GM21717 (cell line): ENCODE results near the gene RORC.
"Not testable (repeated sequence)": the region's sequence is repeated elsewhere in the genome, so short reads cannot be mapped to it uniquely, and the experiment has no call there.

Experiments
- ATAC-seq: cut with Tn5 transposase; IDR thresholded peaks from one replicate; pipeline ENCODE4 v1.9.1; 2021; ENCODE audit warnings: mild to moderate bottlenecking, moderate library complexity; ENCODE audit not compliant: unreplicated experiment

The RORC gene

DNA sequence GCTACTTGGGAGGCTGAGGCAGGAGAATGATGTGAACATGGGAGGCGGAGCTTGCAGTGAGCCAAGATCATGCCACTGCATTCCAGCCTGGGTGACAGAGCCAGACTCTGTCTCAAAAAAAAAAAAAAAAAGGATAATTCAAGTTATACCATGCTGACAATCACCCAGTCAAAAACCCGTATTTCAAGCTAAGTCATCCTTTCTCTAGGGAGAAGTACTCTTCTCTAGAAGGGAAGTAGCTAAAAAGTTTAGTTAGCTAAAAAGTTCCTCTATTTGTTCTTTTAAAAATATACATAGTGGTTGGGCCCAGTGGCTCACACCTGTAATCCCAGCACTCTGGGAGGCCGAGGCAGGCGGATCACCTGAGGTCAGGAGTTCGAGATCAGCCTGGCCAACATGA lies 50.9 kb downstream of the RORC start:
- not testable (repeated sequence) for ATAC-seq

GRCh38 chr1:151779852-151780251 lies 51.8 kb downstream of the RORC start:
- ATAC-seq, result no peak

DNA sequence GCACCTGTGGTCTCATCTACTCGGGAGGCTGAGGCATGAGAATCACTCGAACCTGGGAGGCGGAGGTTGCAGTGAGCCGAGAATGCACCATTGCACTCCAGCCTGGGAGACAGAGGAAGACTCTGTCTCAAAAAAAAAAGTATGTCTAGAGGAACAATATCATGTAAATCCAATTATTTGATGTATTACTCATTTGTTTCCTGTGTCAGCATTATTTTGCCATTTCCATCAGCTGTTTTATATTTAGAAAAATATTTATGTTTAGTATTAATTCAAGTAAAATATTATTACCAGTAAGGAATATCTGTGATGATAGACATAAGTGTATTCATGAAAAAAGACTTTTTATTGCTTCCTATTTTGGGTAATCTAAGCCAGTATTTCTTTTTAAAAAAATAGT lies 54.3 kb downstream of the RORC start:
- ATAC-seq, result no peak

- ATAC-seq, result no peak
These were observed 54.9 kb downstream of the RORC start for GRCh38 chr1:151776665-151777062.

GRCh38 chr1:151775894-151776664 lies 55.5 kb downstream of the RORC start:
- ATAC-seq, result no peak

DNA sequence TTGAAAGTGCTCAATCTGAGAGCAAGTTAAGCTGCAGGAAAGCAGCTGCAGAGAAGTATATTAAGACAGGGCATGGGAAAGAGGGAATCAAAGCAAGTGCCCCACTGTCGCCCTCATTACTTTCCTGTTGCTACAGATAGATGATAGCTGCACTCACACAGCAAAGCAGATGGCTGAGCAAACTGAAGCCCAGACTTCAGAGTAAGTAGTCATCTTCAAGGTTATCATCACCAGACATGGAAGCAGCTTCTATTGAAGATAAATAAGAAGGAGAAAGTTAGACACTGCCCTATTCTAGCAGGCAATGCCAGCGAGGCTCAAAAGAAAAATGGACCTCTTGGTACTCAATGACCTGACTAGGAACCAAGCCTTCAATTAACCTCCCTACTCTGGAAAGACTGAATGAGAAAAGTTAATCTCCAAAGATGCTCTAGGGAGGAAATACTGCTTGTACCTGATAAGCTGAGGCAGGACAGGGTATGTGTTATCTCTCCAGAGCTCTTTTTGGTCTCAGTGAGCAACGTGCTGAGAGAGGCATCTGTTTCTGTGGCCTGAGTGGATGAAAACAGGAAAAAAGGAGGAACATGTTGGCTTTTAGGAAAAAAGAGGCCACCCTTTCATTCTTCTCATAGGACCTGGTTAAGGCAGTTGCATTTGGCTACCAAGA lies 57.2 kb downstream of the RORC start:
- ATAC-seq, result no peak

GRCh38 chr1:151773702-151774101 lies 57.9 kb downstream of the RORC start:
- no peak for ATAC-seq

DNA sequence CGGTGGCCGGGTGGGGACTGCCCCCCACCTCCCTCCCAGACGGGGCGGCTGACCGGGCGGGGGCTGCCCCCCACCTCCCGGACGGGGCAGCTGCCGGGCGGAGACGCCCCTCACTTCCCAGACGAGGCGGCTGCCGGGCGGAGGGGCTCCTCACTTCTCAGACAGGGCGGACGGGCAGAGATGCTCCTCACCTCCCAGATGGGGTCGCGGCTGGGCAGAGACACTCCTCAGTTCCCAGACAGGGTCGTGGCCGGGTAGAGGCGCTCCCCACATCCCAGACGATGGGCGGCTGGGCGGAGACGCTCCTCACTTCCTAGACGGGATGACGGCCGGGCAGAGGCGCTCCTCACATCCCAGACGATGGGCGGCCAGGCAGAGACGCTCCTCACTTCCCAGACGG lies 62.3 kb downstream of the RORC start:
- not testable (repeated sequence) for ATAC-seq

GRCh38 chr1:151768351-151769066 lies 63.1 kb downstream of the RORC start:
- ATAC-seq, result not testable (repeated sequence)

GRCh38 chr1:151763990-151764389 lies 67.6 kb downstream of the RORC start:
- ATAC-seq, result no peak

DNA sequence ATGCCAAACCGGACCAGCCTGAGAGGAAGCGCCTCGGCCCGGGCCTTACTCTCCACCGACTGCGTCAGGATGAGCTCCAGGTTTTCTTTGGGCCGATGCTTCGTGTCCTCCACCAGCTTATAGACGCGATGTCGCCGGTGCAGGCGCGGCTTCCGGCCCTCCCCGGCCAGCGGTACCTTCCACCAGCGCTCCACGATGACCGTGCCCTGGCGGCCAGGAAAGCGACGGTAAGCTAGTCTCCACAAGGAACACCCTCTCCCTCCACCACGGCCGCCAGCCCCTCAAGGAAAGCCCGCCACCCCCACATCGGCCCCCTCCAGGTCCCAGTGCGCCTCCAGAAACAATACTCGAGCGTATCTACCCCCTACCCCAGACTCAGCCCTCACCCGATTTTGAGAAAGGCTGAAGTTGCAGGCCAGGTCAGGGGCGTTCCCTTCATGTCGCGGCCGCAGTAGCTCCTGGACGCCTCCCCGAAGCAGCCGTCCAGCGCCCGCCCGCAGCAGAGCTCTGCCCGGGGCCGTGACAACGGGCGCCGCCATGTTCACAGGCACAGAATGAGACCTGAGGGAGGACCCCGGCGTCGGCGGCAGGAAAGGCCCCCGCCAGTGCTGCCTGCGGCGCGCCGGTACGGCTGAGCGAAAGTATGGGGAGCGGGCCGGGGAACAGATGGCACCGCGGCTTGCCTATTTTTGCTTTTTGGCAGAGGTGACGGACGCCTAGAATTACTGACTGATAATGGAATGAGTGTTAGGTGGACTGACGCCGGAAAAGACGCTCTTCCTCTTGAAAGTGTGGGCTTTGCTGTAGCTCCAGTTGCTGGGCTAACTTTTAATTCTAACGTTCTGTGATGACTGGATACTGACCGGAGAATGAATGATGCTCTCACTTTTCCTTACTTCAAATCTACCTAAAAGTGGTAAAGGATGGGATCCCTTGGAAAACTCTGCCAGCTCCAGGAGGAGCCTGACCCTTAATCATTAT lies 68.4 kb downstream of the RORC start, which contains the start of gene MRPL9:
Gene MRPL9 (minus strand): TSS at position 556 of the 981 bp plus-strand sequence. CDS start 17 bp downstream, at position 539.
- ATAC-seq, result peak; percentile 90

DNA sequence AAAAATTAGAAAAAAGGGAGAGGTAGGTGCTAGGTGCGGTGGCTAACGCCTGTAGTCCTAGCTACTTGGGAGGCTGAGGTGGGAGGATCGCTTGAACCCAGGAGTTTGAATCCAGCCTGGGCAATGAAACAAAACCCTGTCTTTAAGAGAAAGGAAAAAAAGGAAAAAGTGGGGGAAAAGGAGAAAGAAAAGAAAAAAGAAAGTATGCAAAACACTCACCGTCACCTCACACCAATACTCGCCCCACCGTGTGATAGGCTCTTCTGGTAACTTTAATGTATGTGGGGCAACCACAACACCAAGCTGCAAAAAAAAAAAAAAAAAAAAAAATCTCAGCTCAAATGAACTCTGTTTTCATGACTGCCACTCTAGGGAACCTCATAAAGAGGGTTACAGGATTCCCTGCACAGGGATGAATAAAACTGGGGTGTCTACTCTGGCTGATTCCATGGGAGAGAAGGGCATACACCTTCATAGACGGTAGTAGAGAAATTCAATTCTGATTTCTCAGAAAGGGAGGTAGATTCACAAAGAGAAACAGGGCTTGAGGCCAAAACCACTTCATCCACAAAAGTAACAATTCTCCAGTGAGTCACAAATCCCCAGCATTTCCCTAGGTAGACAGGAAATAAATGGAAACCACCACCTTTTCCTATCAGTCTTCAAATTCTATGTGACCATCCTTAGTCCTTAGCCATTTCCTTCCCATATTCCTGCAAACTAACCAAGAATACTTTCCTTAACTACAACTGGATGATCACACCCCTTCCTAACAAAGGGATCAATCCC lies 70.8 kb downstream of the RORC start:
- no peak for ATAC-seq

- ATAC-seq, result no peak
These were observed 72.4 kb downstream of the RORC start for GRCh38 chr1:151759241-151759640.

DNA sequence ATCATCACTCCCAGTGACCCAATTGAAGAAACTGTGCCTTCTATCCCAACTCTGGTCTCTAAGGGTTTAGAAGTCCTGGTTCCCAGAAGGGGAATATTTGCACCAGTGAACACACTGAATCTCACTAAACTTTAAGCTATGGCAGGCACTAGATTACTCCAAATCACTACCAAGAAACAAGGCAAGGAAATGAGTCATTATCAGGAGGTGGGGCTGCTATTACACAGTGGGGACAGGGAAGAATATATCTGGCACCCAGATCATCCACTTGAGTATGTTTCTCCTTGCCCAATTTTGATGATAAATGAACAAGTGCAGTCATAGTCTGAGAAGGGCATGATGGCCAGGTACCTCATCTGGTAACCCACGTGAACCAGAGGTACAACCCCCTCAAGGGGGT lies 75.3 kb downstream of the RORC start:
- ATAC-seq, result no peak
